ENCODE results near the gene MDM1.

MDM1 gene

GRCh38 chr12:68290126-68290525, 42.0 kb downstream of the MDM1 start:
- no peaks in the 10 kb centered on the region for H3K27me3 ChIP-seq (ENCODE audit: insufficient read depth, low read length)
- no peak overlapping the region for H3K9ac ChIP-seq (ENCODE audit: low read depth, low read length)
- no peaks in the 10 kb centered on the region for H3K36me3 ChIP-seq (ENCODE audit: insufficient read depth, low read length)
- 92% methylated on average over 6 of the region's 6 CpGs for WGBS
- no peaks in the 10 kb centered on the region for H3K9me3 ChIP-seq (ENCODE audit: insufficient read depth, low read depth, low read length)
- no peak overlapping the region for H3K27ac ChIP-seq (ENCODE audit: low read depth, low read length)
- no peaks in the 10 kb centered on the region; the same call in 1 of the 2 replicates for H3K4me1 ChIP-seq (ENCODE audit: insufficient read depth, low read length)
- H3K4me3 ChIP-seq (ENCODE audit: low read length): no peak overlapping the region

DNA sequence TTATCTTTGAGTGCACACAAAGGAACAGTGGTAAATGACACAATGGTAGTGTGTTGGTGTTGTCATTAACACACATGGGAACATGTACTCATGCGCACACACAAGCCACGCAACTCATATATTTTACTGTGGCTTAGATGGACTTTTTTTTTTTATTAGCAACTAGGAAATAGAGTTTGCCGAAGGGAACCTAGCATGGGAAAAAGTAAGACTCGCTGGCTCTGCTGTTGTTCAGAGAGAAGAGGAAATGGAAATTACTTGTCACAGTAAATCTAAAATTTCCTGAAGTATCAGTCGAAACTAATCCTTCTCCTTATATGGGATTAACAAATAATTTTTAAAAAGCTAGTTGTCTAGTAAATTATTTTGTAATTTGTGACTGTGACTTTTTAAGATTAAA, 45.1 kb downstream of the MDM1 start:
- H3K27ac ChIP-seq (ENCODE audit: low read depth, low read length): no peak overlapping the region
- no peaks in the 10 kb centered on the region for H3K27me3 ChIP-seq (ENCODE audit: insufficient read depth, low read length)
- WGBS: 87% methylated on average over 4 of the region's 5 CpGs
- no peak overlapping the region for H3K4me3 ChIP-seq (ENCODE audit: low read length)
- H3K9me3 ChIP-seq (ENCODE audit: insufficient read depth, low read depth, low read length): no peaks in the 10 kb centered on the region
- H3K4me1 ChIP-seq (ENCODE audit: insufficient read depth, low read length): no peaks in the 10 kb centered on the region; the same call in 1 of the 2 replicates
- no peaks in the 10 kb centered on the region for H3K36me3 ChIP-seq (ENCODE audit: insufficient read depth, low read length)
- no peak overlapping the region for H3K9ac ChIP-seq (ENCODE audit: low read depth, low read length)

DNA sequence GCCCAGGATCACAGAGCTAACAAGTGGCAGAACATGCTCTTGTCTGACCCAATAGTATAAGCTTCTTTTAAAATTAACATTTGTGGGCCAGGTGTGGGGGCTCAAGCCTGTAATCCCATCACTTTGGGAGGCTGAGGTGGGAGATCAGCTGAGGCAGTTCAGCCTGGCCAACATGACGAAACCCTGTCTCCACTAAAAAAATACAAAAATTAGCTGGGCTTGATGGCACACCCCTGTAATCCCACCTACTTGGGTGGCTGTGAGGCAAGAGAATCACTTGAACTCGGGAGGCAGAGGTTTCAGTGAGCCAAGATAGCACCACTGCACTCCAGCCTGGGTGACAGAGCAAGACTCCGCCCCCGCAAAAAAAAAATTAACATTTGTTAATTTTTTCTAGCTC, 45.8 kb downstream of the MDM1 start:
- 97% methylated on average over 4 of the region's 4 CpGs for WGBS

GRCh38 chr12:68285541-68285940, 46.6 kb downstream of the MDM1 start:
- Histone ChIP-seq H3K9me3 (ENCODE audit: insufficient read depth, low read depth, low read length) (no peaks in the 10 kb centered on the region), H3K36me3 (ENCODE audit: insufficient read depth, low read length) (no peaks in the 10 kb centered on the region), H3K9ac (ENCODE audit: low read depth, low read length) (no peak overlapping the region), H3K4me1 (ENCODE audit: insufficient read depth, low read length) (no peaks in the 10 kb centered on the region; the same call in 1 of the 2 replicates), H3K27me3 (ENCODE audit: insufficient read depth, low read length) (no peaks in the 10 kb centered on the region), H3K4me3 (ENCODE audit: low read length) (no peak overlapping the region), H3K27ac (ENCODE audit: low read depth, low read length) (no peak overlapping the region)
- WGBS: 93% methylated on average over 3 of the region's 3 CpGs

More for the DNA sequence above, 45.8 kb downstream of the MDM1 start:
- no peaks in the 10 kb centered on the region for H3K27me3 ChIP-seq (ENCODE audit: insufficient read depth, low read length)
- H3K4me1 ChIP-seq (ENCODE audit: insufficient read depth, low read length): no peaks in the 10 kb centered on the region; the same call in 1 of the 2 replicates
- no peak overlapping the region for H3K4me3 ChIP-seq (ENCODE audit: low read length)
- H3K9me3 ChIP-seq (ENCODE audit: insufficient read depth, low read depth, low read length): no peaks in the 10 kb centered on the region
- no peak overlapping the region for H3K9ac ChIP-seq (ENCODE audit: low read depth, low read length)
- no peaks in the 10 kb centered on the region for H3K36me3 ChIP-seq (ENCODE audit: insufficient read depth, low read length)
- H3K27ac ChIP-seq (ENCODE audit: low read depth, low read length): no peak overlapping the region

- Histone ChIP-seq H3K4me1 (ENCODE audit: insufficient read depth, low read length) (peaks cover 11% of the 10 kb centered on the region), H3K9ac (ENCODE audit: low read depth, low read length) (no peak overlapping the region), H3K36me3 (ENCODE audit: insufficient read depth, low read length) (no peaks in the 10 kb centered on the region), H3K4me3 (ENCODE audit: low read length) (no peak overlapping the region), H3K27me3 (ENCODE audit: insufficient read depth, low read length) (no peaks in the 10 kb centered on the region), H3K27ac (ENCODE audit: low read depth, low read length) (no peak overlapping the region), H3K9me3 (ENCODE audit: insufficient read depth, low read depth, low read length) (no peaks in the 10 kb centered on the region)
- whole genome bisulfite sequencing: 94% methylated on average over 4 of the region's 4 CpGs
Measured at GRCh38 chr12:68281322-68282077, 50.7 kb downstream of the MDM1 start.

- no peak overlapping the region for H3K27ac ChIP-seq (ENCODE audit: low read depth, low read length)
- H3K4me3 ChIP-seq (ENCODE audit: low read length): no peak overlapping the region
- 100% methylated on average over 2 of the region's 2 CpGs for WGBS
- H3K4me1 ChIP-seq (ENCODE audit: insufficient read depth, low read length): peaks cover 11% of the 10 kb centered on the region
- H3K9me3 ChIP-seq (ENCODE audit: insufficient read depth, low read depth, low read length): no peaks in the 10 kb centered on the region
- H3K9ac ChIP-seq (ENCODE audit: low read depth, low read length): no peak overlapping the region
- H3K36me3 ChIP-seq (ENCODE audit: insufficient read depth, low read length): no peaks in the 10 kb centered on the region
- H3K27me3 ChIP-seq (ENCODE audit: insufficient read depth, low read length): no peaks in the 10 kb centered on the region
Measured at GRCh38 chr12:68280240-68280639, 51.9 kb downstream of the MDM1 start.

DNA sequence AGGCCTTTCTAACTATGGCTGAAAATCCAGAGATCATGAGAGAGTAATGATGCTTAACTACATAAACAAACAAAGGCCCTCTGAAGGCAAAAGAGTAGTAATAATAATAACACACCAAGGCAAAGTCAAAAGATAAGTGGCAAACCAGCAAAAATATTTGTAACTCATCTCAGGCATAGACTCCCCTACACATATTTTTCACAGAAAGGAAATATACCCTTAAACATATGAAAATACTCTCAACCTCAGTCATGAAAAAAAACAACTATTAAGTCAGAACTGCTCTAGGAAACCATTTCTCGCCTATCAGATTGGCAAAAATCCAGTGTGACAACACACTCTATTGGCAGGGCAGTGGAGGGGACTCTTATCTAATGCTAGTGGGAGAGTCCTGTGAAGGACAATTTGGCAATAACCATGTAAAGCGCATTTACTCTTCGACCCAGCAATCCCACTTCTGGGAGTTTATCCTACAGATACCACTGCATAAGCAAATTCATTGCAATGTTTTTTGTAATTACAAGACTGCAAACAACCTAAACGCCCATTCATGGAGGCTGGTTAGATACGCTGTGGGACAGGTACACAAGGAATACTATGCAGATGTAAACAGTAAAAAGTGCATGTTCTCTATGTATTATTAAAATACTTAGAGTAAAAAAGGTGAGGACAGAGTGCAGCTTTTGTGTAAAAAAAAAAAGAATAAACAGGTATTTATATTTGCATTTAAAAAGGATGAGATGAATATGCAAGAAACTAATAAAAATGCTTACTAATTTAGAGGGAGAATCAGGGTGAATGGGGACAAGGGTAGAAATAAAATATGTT, 52.7 kb downstream of the MDM1 start:
- no peak overlapping the region for H3K4me3 ChIP-seq (ENCODE audit: low read length)
- no peak overlapping the region for H3K27ac ChIP-seq (ENCODE audit: low read depth, low read length)
- no peak overlapping the region for H3K9ac ChIP-seq (ENCODE audit: low read depth, low read length)
- H3K9me3 ChIP-seq (ENCODE audit: insufficient read depth, low read depth, low read length): no peaks in the 10 kb centered on the region
- H3K36me3 ChIP-seq (ENCODE audit: insufficient read depth, low read length): no peaks in the 10 kb centered on the region
- WGBS: 94% methylated on average over 5 of the region's 5 CpGs
- no peaks in the 10 kb centered on the region for H3K27me3 ChIP-seq (ENCODE audit: insufficient read depth, low read length)
- H3K4me1 ChIP-seq (ENCODE audit: insufficient read depth, low read length): peaks cover 11% of the 10 kb centered on the region

DNA sequence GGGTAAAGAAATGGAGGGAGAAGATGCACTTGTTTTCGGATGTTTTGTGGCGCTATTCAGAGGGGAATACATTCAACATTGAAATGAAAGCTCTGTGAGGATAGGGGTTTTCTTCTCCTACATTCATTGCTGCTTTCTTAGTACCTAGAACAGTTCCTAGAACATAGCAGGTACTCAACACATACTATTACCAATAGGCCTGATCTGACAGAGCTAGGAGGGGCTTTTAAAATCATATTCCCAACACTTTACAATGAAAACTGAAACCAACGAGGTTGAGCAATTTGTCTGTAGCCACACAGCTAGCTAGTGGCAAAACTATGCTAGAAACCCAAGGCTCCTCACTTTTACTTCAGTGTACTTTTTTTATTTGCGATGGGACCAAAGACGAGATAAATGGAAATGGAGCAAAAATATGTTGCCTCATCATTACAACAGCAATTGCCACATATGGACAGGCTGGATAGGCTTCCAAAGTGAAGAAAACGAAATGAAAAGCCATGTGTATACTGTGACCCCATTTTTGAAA, 55.7 kb downstream of the MDM1 start:
- WGBS: 94% methylated on average over 6 of the region's 6 CpGs
- H3K36me3 ChIP-seq (ENCODE audit: insufficient read depth, low read length): no peaks in the 10 kb centered on the region
- no peaks in the 10 kb centered on the region for H3K9me3 ChIP-seq (ENCODE audit: insufficient read depth, low read depth, low read length)
- no peak overlapping the region for H3K27ac ChIP-seq (ENCODE audit: low read depth, low read length)
- H3K4me3 ChIP-seq (ENCODE audit: low read length): no peak overlapping the region
- H3K27me3 ChIP-seq (ENCODE audit: insufficient read depth, low read length): no peaks in the 10 kb centered on the region
- no peak overlapping the region for H3K9ac ChIP-seq (ENCODE audit: low read depth, low read length)
- peaks cover 11% of the 10 kb centered on the region for H3K4me1 ChIP-seq (ENCODE audit: insufficient read depth, low read length)

- no peak overlapping the region for H3K4me3 ChIP-seq (ENCODE audit: low read length)
- no peaks in the 10 kb centered on the region for H3K27me3 ChIP-seq (ENCODE audit: insufficient read depth, low read length)
- no peak overlapping the region for H3K9ac ChIP-seq (ENCODE audit: low read depth, low read length)
- H3K9me3 ChIP-seq (ENCODE audit: insufficient read depth, low read depth, low read length): no peaks in the 10 kb centered on the region
- H3K27ac ChIP-seq (ENCODE audit: low read depth, low read length): no peak overlapping the region
- peaks cover 5% of the 10 kb centered on the region for H3K4me1 ChIP-seq (ENCODE audit: insufficient read depth, low read length)
- H3K36me3 ChIP-seq (ENCODE audit: insufficient read depth, low read length): no peaks in the 10 kb centered on the region
Measured at GRCh38 chr12:68272732-68273131, 59.4 kb downstream of the MDM1 start.

DNA sequence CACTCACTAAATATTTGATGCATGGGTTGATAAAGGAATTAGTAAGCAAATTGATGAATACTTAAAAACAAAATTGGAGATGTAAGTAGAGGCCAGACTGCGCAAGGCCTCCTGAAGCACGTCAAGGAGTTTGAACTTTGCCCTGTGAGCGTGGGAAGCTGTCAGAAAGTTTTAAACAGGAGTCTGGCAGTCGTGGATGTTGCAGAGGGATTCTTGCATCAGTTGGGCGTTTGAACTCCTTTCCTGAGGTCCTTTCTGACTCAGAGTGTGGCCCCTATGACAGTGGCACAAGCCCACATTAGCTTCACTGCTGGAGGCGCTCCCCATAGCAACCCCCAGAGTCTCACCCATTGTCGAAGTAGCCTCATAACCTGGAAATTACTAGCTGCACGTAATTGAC, 60.8 kb downstream of the MDM1 start:
- Histone ChIP-seq H3K27me3 (ENCODE audit: insufficient read depth, low read length) (no peaks in the 10 kb centered on the region), H3K9me3 (ENCODE audit: insufficient read depth, low read depth, low read length) (no peaks in the 10 kb centered on the region), H3K4me1 (ENCODE audit: insufficient read depth, low read length) (no peaks in the 10 kb centered on the region), H3K4me3 (ENCODE audit: low read length) (no peak overlapping the region), H3K27ac (ENCODE audit: low read depth, low read length) (no peak overlapping the region), H3K36me3 (ENCODE audit: insufficient read depth, low read length) (no peaks in the 10 kb centered on the region), H3K9ac (ENCODE audit: low read depth, low read length) (no peak overlapping the region)
- WGBS: 91% methylated on average over 8 of the region's 8 CpGs

- Histone ChIP-seq H3K9ac (ENCODE audit: low read depth, low read length) (no peak overlapping the region), H3K9me3 (ENCODE audit: insufficient read depth, low read depth, low read length) (no peaks in the 10 kb centered on the region), H3K4me1 (ENCODE audit: insufficient read depth, low read length) (no peaks in the 10 kb centered on the region), H3K27ac (ENCODE audit: low read depth, low read length) (no peak overlapping the region), H3K27me3 (ENCODE audit: insufficient read depth, low read length) (no peaks in the 10 kb centered on the region), H3K4me3 (ENCODE audit: low read length) (no peak overlapping the region), H3K36me3 (ENCODE audit: insufficient read depth, low read length) (no peaks in the 10 kb centered on the region)
- WGBS: 95% methylated on average over 3 of the region's 3 CpGs
Measured at GRCh38 chr12:68270358-68270757, 61.8 kb downstream of the MDM1 start.
